Neural crest cell (in vitro differentiated cells): ENCODE results near the gene MYO9B. TPM values are rescaled to one million over a fixed set of nuclear protein-coding genes. Genes with fewer than 3 reads are reported as not detected.

ENCODE experiments used
- DNase-seq: peaks from one replicate; pipeline ENCODE4 v3.0.0; 2021; ENCODE audit warnings: low read depth, mixed read lengths, low spot score
- H3K27ac Mint-ChIP-seq: one replicate; pipeline ENCODE4 v1.8.0; 2021; ENCODE audit warnings: mild to moderate bottlenecking, mixed read lengths; ENCODE audit not compliant: unreplicated experiment
- H3K27me3 Mint-ChIP-seq: 2 replicates; pipeline ENCODE4 v1.8.0; 2021; ENCODE audit warnings: low read depth, mild to moderate bottlenecking, mixed read lengths
- H3K36me3 Mint-ChIP-seq: 2 replicates; pipeline ENCODE4 v1.8.0; 2021; ENCODE audit warnings: low read depth, mild to moderate bottlenecking, mixed read lengths
- H3K4me1 Mint-ChIP-seq: 2 replicates; pipeline ENCODE4 v1.8.0; 2021; ENCODE audit warnings: mixed read lengths
- H3K4me3 Mint-ChIP-seq: one replicate; pipeline ENCODE4 v1.8.0; 2021; ENCODE audit warnings: mild to moderate bottlenecking, mixed read lengths
- H3K9me3 Mint-ChIP-seq: 2 replicates; pipeline ENCODE4 v1.8.0; 2021; ENCODE audit warnings: mixed read lengths
- CTCF ChIP-seq: fragments of 200-600 bp; sonication (generic); conservative IDR thresholded peaks from 2 replicates; pipeline ENCODE4 v1.5.0; 2021; ENCODE audit warnings: antibody characterized with exemption, mild to moderate bottlenecking
- total RNA-seq: library from RNA; stranded (reverse); gene quantifications from 2 replicates; pipeline ENCODE4 v1.2.1, GENCODE V29; 2021

MYO9B gene
- total RNA-seq, 1 donor from 2014 or later: 113 TPM

DNA sequence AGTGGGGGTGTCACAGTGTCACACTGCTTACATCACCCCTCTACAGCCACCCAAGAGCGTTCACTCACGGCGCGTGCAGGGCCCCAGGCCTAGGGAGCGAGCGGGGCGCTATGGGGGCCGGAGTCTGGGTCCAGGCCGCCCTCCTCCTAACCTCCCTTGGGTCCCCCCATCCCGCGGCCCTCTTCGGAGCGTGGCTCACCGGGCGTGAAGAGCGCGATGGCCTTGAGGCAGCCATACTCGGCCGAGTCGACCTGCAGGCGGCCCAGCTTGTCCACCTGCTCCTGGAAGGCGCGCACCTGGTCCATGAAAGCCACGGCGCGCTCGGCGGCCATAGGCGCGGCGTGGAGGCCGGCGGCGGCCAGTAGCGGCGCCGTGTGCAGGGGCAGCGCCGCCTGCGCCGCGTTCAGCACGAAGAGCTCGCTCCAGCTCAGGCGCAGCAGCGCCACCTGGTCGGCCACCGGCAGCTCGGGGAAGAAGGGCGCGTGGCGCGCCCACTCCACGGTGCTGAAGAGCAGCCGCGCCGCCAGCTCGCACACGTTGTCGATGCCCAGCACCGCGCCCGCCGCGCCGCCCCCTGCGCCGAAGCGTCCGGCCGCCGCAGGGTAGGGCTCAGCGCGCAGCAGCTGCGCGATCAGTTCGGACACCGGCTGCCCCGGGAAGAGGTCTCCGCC lies 159.9 kb downstream of the MYO9B start:
- no peaks in the 10 kb centered on the region for H3K27me3 Mint-ChIP-seq
- H3K9me3 Mint-ChIP-seq: no peaks in the 10 kb centered on the region
- DNase-seq: peak; percentile 58
- H3K4me3 Mint-ChIP-seq: peak overlapping the region; percentile 80
- H3K4me1 Mint-ChIP-seq: peaks cover 14% of the 10 kb centered on the region
- TF ChIP-seq CTCF: peak; percentile 40
- H3K36me3 Mint-ChIP-seq: no peaks in the 10 kb centered on the region
- H3K27ac Mint-ChIP-seq: no peak overlapping the region

- Mint-ChIP-seq H3K4me3 (peak overlapping the region; percentile 57), H3K27me3 (no peaks in the 10 kb centered on the region), H3K9me3 (no peaks in the 10 kb centered on the region), H3K4me1 (peaks cover 21% of the 10 kb centered on the region), H3K36me3 (no peaks in the 10 kb centered on the region), H3K27ac (no peak overlapping the region)
- no peak for TF ChIP-seq CTCF
- DNase-seq: no peak
Observed at GRCh38 chr19:17235971-17236777, 160.6 kb downstream of the MYO9B start.

DNA sequence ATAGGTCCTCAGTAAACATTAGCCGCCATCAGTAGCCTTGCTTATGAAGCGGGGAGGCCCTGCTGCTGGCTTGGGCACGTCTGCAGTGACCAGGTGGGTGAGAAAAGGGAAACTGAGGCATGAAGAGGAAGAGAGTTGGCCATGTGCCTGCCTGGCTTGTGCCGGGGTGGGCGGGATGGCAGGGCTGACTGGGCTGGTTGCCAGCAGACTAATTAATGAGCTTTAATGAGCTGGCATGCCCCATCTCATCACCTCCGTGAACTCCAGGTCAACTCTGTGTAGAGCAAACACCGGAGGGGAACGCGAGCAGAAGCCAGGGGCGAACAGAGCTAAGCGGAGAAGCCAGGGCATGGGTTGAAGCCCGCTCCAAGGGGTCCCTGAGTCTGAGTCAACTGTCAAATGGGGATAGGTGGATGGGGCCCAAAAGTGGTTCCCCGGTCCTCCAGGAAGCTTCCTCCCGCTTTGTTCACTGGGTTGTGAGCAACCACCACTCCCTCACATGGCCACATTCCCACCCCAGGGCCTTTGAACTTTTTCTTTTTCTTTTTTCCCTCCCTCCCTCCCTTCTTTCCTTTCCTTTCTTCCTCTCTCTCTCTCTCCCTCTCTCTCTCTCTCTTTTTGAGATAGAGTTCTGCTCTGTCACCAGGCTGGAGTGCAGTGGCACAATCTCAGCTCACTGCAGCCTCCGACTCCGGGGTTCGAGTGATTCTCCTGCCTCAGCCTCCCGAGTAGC lies 161.4 kb downstream of the MYO9B start:
- H3K36me3 Mint-ChIP-seq: no peaks in the 10 kb centered on the region
- H3K27ac Mint-ChIP-seq: no peak overlapping the region
- H3K9me3 Mint-ChIP-seq: no peaks in the 10 kb centered on the region
- DNase-seq: no peak
- peak overlapping the region; percentile 57 for H3K4me3 Mint-ChIP-seq
- peaks cover 22% of the 10 kb centered on the region for H3K4me1 Mint-ChIP-seq
- TF ChIP-seq CTCF: no peak
- H3K27me3 Mint-ChIP-seq: no peaks in the 10 kb centered on the region

DNA sequence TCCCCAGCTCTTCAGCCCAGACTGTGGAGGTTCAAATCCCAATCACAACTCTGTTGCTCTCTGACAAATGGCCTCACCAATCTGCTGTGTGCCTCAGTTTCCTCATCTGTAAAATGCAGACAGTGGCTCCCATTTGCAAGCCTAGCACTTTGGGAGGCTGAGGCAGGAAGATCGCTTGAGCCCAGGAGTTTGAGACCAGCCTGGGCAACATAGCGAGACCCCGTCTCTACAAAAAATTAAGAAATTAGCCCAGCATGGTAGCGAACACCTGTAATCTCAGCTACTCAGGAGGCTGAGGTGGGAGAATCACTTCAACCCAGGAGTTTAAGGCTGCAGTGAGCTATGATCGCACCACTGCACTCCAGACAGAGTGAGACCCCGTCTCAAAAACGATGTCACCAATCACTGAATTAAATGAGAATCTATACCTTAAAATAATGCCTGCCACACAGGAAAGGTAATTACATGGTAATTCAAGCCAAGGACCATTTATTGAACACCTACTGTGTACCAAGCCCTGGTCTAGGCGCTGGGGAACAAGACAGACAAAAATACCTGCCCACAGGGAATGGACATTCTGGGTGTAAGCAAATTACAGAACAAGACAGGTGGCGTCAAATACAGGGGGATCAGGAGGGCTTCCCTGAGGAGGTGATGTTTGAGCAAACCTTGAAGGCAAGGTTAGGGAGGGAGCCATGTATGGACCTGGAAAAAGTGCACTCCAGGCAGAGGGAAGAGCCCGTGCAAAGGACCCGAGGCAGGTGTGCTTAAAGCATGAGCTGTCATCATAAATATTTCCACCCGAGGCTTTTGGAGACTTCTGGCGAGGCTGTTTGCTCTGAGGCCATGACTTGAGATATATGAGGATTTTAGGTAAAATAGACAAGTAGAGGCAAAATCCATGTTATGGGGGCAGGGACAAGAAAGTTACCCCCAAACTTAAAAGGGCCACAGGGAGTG lies 162.4 kb downstream of the MYO9B start:
- H3K27ac Mint-ChIP-seq: no peak overlapping the region
- no peak for TF ChIP-seq CTCF
- H3K4me3 Mint-ChIP-seq: peak overlapping the region; percentile 1

More for the DNA sequence above, 162.4 kb downstream of the MYO9B start:
- Mint-ChIP-seq H3K27me3 (no peaks in the 10 kb centered on the region), H3K4me1 (peaks cover 30% of the 10 kb centered on the region), H3K9me3 (no peaks in the 10 kb centered on the region), H3K36me3 (peaks cover 3% of the 10 kb centered on the region)
- DNase-seq: no peak
